GM18951 (cell line): Measurements from ENCODE around the gene KIAA1671.

Source experiments
- POLR2A ChIP-seq: IDR thresholded peaks from 4 replicates; pipeline ENCODE4 v1.6.1; 2011; ENCODE audit warnings: mild to moderate bottlenecking; ENCODE audit not compliant: insufficient read length, insufficient read depth; ENCODE audit errors: extremely low read depth
- in situ Hi-C: fragments of 300-500 bp; cut with MboI; formaldehyde crosslinking; loops from one replicate; pipeline ENCODE4 v1.12.0; 2022; ENCODE audit warnings: low sequenced_read_pairs, mixed read lengths, inconsistent platforms; ENCODE audit not compliant: unreplicated experiment

Gene KIAA1671

GRCh38 chr22:24961217-24961844, 8.8 kb downstream of the KIAA1671 start:
- TF ChIP-seq POLR2A: no peak
- in situ Hi-C loops: no loop called here

- in situ Hi-C loops: no loop called here
- no peak for TF ChIP-seq POLR2A
Measured at GRCh38 chr22:24962094-24962493, 9.6 kb downstream of the KIAA1671 start.

- TF ChIP-seq POLR2A: no peak
- in situ Hi-C loops: no loop called here
Measured at GRCh38 chr22:24962835-24963234, 10.3 kb downstream of the KIAA1671 start.

DNA sequence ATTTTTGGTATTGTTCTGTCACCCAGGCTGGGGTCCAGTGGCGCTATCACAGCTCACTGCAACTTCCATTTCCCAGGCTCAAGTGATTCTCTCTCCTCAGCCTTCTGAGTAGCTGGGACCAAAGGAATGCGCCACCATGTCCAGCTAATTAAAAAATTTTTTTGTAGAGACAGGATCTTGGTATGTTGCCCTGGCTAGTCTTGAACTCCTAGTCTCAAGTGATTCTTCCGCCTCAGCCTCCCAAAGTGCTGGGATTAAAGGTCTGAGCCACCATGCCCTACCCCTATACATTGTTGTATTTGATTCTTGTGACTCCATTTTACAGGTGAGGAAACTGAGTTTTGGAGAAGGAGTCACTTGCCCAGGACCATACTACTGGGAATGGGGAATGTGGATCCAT, 11.9 kb downstream of the KIAA1671 start:
- no peak for TF ChIP-seq POLR2A
- in situ Hi-C loops: no loop called here

DNA sequence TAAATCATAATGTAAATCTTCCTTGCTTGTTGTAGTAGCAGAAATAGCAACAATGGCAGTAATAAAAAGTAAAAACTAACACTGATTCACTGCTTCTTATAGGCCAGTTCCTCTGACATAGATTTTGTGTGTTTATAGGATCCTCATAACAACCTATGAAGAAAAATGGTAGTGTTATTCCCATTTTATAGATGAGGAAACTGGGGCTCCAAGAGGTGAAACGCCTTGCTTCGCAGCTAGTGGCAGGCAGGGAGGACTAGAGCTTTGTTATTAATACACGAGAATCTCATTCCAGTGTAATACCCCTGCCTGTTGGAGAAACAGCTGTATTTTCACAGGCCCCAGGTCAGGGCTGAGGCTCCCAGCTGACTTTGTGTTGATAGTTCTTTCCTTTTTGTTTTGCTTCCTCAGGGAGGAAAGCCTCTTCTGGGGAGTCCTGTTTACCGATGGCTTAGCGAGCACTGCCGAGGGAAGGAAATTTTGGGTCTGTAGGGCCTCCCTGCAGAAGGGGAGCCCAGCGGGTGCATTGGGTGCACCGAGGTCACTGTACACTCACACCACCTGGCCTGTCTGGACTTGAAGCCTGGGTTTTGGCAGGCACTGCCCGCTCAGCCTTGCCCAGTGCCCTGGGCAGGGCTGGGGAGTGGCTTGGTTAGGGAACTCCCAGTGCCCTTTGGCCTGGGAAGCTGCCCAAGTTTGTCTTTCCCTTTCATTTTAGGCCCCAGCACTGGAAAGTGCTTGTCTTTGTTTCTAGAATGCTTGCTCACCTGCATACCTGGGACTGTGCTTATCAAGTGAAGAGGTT, 13.5 kb downstream of the KIAA1671 start:
- in situ Hi-C loops: no loop called here
- TF ChIP-seq POLR2A: no peak

GRCh38 chr22:24968066-24968561, 15.6 kb downstream of the KIAA1671 start:
- in situ Hi-C loops: no loop called here
- no peak for TF ChIP-seq POLR2A

DNA sequence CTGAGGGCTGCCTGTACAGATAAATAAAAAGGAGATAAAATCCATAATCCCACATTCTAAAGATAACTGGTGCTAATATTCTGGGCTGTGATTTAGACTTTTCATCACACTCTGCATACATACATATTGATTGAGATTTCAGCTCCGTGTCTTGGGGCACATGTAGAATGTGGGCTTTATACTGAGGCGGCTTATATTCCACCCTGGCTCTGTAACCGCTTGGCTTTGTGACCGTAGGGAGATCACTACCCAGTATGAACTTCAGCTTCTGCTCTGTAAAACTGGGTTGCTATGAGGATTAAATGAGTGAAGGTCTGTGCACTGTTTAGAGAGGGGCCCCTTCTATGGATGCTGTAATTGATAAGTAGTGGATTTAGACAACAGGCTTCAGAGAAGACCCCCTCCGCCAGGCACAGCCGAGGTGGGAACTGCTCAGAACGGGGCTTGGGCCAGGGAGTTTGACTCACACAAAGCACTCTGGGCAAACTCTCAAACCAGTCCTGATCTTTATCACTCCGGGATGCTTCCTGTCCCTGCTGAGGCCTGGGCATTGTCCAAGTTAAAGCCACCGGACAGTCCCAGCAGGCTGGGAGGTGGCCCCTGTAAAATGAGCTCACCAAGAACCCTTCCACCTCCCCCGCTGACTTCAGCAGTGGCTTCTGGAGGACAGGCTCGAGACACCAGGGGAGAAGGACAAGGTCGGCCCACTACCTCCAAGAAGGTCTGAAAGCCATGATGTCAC, 17.2 kb downstream of the KIAA1671 start:
- no peak for TF ChIP-seq POLR2A
- in situ Hi-C loops: no loop called here

DNA sequence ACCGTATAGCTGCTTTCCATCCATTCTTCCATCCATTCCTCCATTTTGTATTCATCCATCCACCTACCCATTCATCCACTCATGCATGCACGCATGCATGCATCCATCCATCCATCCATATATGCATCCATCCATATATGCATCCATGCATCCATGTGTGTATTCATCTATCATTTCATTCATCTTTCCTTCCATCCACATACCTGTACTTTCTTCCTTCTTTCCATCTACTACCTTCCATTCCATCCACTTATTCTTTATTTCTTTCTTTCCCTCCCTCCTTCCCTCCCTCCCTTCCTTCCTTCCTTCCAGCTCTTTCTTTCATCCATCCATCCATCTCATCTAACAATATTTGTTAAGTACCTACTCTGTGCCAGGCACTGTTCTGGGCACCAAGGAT, 19.9 kb downstream of the KIAA1671 start:
- in situ Hi-C loops: no loop called here
- TF ChIP-seq POLR2A: no peak

DNA sequence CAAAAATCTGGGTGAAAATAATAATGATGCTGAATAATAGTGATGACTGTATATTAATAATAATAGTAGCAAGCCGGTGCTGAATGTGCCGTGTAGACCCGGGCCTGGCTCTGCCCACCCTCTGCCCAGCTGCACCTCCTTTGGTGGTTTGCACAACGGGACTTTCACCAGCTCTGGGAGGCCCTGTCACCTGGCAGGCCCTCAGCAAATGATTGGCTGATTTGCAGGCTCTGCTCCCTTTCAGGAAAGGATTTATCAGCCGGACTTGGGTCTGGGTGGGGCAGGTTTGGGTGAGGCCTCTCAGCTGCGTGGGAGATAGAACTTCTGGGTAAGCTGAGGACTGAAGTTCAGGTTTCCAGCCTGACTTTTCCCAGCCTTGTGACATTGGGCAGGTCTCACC, 21.4 kb downstream of the KIAA1671 start:
- TF ChIP-seq POLR2A: no peak
- in situ Hi-C loops: no loop called here

DNA sequence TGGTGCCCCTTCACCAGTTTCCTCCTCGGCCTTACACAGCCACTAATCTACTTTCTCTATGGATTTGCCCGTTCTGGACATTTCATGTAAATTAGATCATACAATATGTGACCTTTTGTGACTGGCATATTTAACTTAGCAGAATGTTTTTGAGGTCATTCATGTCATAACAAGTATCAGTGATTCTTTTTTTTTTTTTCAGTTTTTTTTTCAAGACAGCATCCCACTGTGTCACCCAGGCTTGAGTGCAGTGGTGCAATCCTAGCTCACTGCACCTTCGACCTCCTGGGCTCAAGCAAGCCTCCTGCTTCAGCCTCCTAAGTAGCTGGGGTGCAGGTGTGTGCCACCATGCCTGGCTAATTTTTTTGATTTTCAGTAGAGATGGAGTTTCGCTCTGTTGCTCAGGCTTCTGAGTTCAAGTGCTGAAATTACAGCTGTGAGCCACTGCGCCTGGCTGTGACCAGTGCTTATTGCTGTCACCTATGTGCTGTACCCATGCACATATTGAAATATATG, 22.7 kb downstream of the KIAA1671 start:
- TF ChIP-seq POLR2A: no peak
- in situ Hi-C loops: no loop called here

DNA sequence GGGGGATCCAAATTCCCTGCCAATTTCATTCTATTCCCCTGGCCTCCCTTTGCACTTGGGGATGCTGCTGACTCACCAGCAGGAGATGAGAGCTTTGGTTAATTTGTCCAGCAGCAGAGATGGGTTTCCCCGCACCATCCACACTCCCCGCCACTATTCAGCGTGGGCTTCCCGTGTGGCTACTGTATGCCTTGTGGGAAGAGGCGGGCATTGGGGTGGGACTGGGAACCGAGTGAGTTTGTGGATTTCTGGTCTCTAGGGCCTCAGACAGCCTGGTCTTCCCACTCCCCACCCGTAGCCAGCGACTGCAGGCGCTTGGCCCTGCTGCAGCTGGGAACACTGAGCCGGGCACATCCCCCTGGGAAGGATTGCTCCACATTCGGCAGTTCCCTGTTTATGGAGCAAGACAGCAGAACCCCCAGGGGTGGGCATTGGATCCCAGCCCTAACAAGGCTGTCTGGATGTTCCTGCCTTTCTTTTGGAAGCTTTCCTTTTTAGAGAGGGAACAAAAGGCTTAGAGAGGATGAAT, 23.4 kb downstream of the KIAA1671 start:
- no peak for TF ChIP-seq POLR2A
- in situ Hi-C loops: no loop called here

- TF ChIP-seq POLR2A: no peak
- in situ Hi-C loops: no loop called here
Measured at GRCh38 chr22:24976442-24977218, 24.1 kb downstream of the KIAA1671 start.

DNA sequence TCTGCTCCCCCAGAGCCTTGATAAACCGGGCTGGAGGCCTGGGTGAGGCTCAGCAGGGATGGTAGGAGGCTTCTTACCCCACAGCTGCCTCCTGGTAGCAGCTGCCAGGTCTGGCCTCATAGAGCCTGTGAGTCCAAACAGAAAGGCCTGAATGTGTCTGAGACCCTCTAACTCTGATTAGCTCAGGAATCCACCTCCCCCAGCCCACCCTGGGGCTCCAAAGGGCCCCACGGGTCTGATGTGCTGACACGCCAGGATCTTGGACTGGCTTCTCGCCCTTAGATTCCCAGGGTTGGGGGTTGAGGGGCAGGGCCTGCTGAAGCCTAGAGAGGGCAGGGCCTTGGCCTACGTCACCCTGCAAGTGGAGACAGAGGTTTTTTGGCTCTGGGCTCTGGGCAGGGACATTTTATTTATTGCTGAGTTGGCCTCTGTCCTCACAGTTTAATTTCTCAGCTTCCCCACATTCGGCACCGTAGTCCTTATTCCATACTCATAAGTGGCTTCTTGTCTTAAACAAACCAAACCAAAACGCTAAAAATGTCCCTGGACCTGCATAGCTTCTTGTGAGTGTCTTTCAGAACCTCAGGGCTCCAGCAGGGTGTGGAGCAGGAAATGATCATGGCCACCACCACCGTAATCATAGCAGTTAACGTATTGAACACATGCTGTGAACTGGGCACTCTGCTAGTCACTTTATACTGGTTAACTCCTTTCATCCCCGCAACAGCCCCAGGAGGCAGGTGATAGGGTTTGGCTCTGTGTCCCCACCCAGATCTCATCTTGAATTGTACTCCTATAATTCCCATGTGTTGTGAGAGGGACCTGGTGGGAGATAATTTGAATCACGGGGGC, 25.1 kb downstream of the KIAA1671 start:
- TF ChIP-seq POLR2A: no peak
- in situ Hi-C loops: no loop called here
